Renal cortical epithelial cell (primary cell): Measurements from ENCODE around the gene SORL1-AS1.
A peak's percentile ranks its signal among the peaks of the same experiment; 100 is the strongest.
"Not testable (repeated sequence)": the region's sequence is repeated elsewhere in the genome, so short reads cannot be mapped to it uniquely, and the experiment has no call there.

Experiments used
- DNase-seq: peaks from one replicate; pipeline ENCODE4 v3.0.0-alpha.2; 2011; ENCODE audit warnings: low read depth

Gene SORL1-AS1

GRCh38 chr11:121452609-121453150, at the start of gene SORL1-AS1:
TSS of gene SORL1-AS1 (minus strand) at chr11:121452967.
- DNase-seq: peak; percentile 16

GRCh38 chr11:121500717-121501116, 48.0 kb upstream of the SORL1-AS1 start:
- no peak for DNase-seq

- no peak for DNase-seq
These were observed 47.5 kb upstream of the SORL1-AS1 start for GRCh38 chr11:121500275-121500674.

- no peak for DNase-seq
These were observed 46.6 kb upstream of the SORL1-AS1 start for GRCh38 chr11:121499405-121499804.

GRCh38 chr11:121497176-121497998, 44.6 kb upstream of the SORL1-AS1 start:
- no peak for DNase-seq

GRCh38 chr11:121494355-121495099, 41.8 kb upstream of the SORL1-AS1 start:
- no peak for DNase-seq

- DNase-seq: no peak
These were observed 37.1 kb upstream of the SORL1-AS1 start for GRCh38 chr11:121489823-121490222.

- DNase-seq: no peak
These were observed 35.9 kb upstream of the SORL1-AS1 start for GRCh38 chr11:121488641-121489040.

- DNase-seq: no peak
These were observed 35.4 kb upstream of the SORL1-AS1 start for GRCh38 chr11:121488170-121488569.

GRCh38 chr11:121487191-121487590, 34.4 kb upstream of the SORL1-AS1 start:
- no peak for DNase-seq

GRCh38 chr11:121486054-121486453, 33.3 kb upstream of the SORL1-AS1 start:
- DNase-seq: no peak

GRCh38 chr11:121485216-121485615, 32.4 kb upstream of the SORL1-AS1 start:
- DNase-seq: no peak

- DNase-seq: no peak
These were observed 31.2 kb upstream of the SORL1-AS1 start for GRCh38 chr11:121483805-121484480.

GRCh38 chr11:121482231-121483129, 29.7 kb upstream of the SORL1-AS1 start:
- DNase-seq: no peak

- not testable (repeated sequence) for DNase-seq
These were observed 28.9 kb upstream of the SORL1-AS1 start for GRCh38 chr11:121481484-121482230.

- DNase-seq: no peak
These were observed 27.0 kb upstream of the SORL1-AS1 start for GRCh38 chr11:121479698-121480238.

GRCh38 chr11:121478895-121479697, 26.3 kb upstream of the SORL1-AS1 start:
- DNase-seq: no peak

- DNase-seq: peak; percentile 21
These were observed 25.6 kb upstream of the SORL1-AS1 start for GRCh38 chr11:121478226-121478894.
